Gastrocnemius medialis (tissue), 4 donors: ENCODE results near the gene CDCA8.

Experiments used
- CTCF ChIP-seq, 5 experiments: fragments of 450-650 bp in 3 of 5; fragments of 200-600 bp in 2 of 5; sonication (generic) in 2 of 5; IDR thresholded peaks in 4 of 5; conservative IDR thresholded peaks in 1 of 5; 1 replicate in 4 of 5; 2 replicates in 1 of 5; pipeline ENCODE4 v1.5.1; 2016 to 2019; ENCODE audit warnings: antibody characterized with exemption in 5 of 5, mild to moderate bottlenecking in 3 of 5, moderate library complexity in 3 of 5
- POLR2A ChIP-seq, 2 donors: fragments of 450-650 bp; IDR thresholded peaks; one replicate each; pipeline ENCODE4 v1.6.1; 2017; ENCODE audit warnings: antibody characterized with exemption in 2 of 2, mild to moderate bottlenecking in 2 of 2, moderate library complexity in 2 of 2

DNA sequence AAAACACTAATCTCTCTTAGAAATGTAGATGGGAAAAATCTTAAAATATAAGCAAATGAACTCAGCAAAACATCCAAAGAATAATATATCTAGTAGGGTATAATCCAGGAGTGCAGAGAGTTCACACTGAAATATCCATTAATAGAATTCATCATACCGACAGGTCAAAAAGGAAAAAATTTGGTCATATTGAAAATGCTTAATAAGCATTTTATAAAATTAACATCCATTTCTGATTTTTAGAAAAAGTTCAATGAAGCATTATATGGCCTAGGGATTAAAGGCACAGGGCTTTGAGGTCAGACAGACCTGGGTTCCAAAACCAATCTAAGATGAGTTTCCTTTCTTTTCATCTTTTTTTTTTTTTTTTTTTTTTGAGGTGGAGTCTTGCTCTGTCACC, 56.2 kb downstream of the CDCA8 start:
- TF ChIP-seq POLR2A (IDR thresholded peaks at IDR 0.05) (no peak), CTCF (IDR thresholded peaks at IDR 0.05 in 4 of 5, conservative IDR thresholded peaks at IDR 0.05 in 1 of 5) (no peak)
